NCI-H1048 (cell line): ENCODE data around the gene IGFBP5.

Experiments used
- DNase-seq: peaks from one replicate; lab custom pipeline; 2025; lab: John Stamatoyannopoulos, UW

The IGFBP5 gene

DNA sequence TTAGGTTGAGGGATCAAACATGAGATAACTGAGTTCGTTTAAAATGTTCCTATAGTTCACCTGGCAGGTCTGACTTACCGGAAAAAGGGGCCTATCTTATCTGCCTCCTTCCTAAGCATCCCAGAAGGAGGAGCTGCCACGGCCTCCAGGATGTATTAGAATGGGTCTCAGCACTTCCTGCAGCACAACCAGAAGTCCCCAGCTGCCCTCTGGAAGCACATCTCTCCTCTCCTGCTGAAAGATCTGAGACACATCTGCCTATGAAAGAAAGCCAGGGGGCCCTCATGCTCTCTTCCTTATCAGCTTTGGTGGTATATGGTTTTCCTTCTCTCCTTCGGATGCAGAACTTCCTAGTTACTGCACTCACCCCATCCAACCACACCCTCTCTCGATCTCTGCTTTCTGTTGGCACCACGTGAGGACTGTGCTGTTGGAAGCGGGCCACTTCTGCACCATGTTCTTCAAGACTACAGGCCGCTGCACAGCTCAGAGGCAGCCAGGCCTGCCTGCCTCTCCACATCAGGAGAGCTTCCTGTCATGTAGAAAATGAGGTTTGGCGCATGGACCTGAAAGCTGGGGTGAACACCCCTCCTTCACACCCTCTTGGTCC lies 6.5 kb downstream of the IGFBP5 start:
- no peak for DNase-seq

DNA sequence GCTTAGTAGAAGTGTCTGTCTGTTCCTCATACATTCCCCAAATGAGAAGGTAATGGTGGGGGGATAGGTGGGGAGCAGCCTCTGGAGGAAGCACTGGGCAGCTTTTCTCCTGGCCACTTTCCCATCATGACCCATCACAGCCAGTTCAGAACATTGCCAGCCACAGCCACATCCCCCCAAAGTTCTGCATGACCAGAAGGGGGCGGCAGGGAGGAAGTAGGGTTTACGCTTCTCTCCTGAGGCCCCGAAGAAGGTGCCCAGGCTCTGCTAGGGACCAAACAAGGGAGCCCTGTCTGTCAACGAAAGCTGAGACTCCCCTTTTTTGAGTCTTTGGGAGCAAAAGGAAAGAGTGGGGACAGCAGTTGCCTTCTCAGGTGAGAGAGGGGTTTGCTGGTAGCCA lies 7.7 kb downstream of the IGFBP5 start:
- DNase-seq: no peak

DNA sequence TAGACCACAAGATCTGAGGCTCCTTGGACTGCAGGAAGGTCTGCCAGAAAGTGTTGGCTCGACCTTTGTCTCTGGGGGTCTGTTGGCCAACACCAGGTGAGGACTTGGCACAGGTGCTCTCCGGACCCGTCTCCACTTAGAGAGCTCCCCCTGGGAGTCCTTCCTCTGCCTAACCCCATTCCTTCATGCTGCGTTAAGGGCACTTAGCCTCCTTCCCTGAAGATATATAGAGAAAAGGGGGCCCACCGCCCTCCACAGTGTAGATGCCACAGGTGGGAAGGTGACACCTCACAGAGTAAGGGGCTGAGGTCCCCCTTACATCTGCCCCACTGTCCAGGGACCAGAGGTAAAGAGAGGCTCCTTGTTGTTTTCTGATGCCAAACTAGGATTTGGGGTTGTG lies 8.2 kb downstream of the IGFBP5 start:
- DNase-seq: no peak

DNA sequence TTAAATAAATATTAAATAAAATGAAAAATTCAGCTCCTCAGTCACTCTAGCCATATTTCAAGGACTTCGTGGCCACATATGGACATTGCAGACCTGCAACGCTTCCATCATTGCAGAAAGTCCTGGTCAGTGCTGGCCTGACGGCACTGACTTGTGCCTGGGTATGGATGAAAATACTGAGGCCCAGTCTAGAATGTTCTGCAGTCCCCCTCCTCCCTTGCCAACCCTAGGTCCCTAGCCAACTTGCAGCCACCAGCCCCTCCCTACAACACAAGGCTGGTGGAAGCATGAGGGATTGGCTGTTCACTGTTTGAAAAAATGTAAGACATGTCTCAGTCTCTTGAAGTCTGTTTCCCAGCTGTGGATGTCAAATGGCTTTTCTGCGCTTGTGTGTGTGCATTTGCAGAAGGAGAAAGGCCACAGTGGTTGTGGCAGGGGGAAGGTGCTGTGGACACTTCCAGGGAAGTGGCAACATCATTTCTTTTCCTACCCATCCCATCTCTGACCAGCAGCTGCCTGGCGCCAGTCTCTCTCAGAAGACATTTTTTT lies 9.9 kb downstream of the IGFBP5 start:
- no peak for DNase-seq

DNA sequence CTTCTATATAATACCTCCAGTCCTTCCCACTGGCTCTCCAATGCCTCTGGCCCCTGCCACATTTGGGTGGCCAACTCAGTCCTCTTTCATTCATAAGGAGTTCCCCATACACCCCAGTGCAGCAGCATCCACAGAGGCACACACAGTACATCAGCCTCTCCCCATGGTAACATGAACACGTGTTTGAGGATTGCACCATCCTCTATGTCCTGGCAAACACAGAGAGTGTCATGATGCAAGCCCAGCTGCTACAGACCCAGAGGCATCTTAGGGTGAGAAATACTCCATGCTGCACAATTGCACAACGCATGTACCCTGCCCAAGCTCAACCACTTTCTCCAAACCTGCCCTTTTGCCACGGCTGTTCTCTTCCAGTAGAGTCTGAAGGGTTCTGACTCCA lies 11.5 kb downstream of the IGFBP5 start:
- DNase-seq: no peak

DNA sequence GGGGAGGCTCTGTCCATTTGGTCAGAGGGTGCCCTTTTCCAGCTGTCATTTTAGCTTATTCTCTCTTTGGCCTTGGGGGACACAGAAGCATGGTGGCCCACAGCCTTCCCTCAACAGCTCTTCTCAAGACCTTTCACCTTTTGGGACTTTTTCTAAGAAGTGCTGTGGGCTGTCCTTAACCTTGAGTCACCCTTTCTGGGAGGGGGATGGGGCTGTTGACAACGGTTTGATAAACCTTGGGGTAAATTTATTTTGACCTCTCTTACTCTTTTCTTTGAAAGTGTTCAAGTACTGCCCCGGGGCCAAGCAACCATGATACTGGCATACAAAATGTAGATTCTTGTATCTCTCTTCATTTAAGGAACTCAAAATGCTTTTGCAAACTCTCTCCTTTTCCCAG lies 13.7 kb downstream of the IGFBP5 start:
- no peak for DNase-seq

DNA sequence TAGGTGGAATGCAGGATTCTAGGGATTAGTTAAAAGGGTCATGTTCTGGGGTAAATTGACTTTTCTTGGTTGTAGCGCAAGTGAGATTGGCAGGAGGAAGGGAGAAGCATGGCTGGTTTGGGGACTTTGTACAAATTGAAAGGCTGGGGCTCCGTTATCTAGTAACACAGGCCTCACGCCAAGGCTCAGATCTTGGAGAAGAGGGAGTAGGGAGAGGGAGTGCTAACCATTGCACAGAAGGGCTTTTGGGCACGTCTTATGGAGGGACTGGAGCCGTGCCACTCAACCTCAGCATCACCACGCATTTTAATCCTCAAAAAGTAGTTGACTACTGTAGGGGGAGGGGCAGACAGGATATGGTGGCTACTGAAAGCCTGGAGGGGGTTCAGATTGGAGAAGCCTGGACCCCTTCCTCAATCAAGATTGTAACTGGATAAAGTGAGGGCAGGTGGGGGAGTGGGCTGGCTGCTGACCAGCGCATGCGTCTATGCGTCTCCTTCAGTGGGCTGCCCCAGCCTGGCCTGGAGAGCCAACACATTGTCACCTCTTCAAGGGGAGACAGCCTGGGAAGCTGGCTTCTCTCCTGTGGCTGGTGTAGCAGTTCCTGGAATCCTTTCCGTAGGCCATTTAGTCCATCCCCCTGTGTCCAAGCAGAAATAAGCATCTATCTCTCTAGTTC lies 14.3 kb downstream of the IGFBP5 start:
- DNase-seq: no peak

DNA sequence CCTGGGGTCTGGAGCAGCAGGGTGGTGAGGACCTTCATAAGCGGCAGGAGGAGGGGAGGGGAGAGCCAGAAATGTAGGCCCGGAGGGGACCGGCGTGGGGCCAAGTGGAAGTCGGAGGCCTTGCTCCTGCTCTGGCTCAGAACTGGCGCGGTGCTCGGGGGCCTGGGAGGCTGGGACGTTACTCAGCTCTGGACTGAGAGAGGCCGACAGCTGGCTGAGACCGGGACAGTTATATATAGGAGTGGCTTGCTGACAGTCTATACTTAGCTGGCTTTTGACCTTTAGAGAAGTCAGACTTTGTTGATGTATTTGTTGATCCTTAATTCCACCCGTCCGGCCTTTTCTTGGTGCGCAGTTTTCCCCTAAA lies 15.7 kb downstream of the IGFBP5 start:
- no peak for DNase-seq

DNA sequence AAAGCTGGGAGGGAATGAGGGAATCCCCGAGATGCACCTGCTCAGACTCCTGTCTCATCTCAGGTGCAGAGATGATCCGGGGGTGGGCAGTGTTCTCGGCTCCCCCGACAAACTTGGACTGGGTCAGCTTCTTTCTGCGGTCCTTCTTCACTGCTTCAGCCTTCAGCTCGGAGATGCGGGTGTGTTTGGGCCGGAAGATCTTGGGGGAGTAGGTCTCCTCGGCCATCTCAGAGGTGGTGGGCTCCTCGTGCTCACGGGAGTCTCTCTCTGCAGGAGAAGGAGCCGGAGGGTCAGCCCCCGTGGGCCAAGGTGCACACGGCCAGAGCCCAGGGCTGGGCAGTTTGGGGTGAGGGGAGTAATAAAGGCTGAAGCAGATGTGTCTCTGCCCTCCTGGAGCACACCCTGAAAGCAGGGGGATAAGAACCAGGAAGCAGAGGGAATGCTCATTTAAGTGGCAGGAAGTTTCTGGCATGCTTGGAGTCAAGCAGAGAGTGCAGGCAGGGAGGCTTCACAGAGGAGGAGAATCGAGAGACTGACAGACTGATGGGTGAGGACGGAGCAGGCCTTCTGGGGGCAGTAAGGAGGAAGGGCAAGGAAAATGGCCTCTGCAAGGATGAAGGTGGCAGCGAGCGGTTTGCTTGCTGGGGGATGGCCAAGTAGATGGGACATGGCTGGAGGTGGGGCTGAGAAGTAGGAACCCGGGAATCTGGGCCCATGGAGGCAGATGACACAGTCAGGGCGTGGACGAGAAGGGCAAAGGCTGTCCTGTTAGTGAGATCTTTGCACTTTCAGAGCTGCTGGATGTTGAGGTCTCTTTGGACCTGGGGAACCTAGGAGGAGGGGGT lies 16.3 kb downstream of the IGFBP5 start:
- no peak for DNase-seq

DNA sequence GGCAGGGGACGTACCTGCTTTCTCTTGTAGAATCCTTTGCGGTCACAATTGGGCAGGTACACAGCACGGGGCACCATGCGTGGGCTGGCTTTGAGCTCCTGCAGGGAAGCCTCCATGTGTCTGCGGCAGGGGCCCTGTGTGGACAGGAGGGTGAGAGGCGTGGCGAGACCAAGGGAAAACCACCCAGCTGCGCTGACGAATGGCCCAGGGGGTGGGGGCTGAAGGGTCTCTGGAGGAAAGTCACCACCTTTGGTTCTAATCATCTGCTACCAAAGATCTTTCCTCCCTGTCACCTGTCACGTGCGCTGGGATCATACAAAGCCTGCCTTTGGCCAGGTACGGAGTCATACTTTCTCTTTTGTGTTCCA lies 17.3 kb downstream of the IGFBP5 start:
- DNase-seq: no peak

DNA sequence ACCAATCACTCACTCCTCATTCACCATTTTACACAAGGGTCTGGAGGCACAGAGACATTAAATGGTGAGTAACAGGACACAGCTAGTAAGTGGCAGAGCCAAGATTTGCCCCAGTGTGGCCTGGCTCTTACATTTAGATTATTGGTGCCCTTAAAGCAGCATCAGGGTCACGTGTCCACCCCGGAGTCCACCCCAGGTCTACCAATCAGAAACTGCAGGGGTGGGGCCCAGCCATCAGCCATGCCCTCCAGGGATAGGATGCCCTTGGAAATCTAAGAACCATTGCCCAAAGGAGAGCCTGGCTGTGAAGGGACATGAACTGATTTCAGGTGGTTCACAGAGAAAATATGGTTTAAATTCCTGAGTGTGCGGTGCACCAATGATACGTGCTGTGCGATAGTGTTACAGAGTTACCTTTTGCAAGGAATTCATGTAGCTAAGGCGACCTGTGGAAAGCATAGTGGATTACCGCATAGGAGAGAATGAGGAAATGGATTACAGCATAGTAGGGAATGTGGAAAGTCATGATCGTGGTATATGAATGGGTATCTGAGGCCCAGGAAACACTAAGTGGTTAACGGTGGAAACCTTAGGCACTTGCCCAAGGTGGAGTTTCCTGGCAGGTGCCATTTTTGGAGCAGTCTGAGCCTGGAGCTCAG lies 17.8 kb downstream of the IGFBP5 start:
- no peak for DNase-seq

DNA sequence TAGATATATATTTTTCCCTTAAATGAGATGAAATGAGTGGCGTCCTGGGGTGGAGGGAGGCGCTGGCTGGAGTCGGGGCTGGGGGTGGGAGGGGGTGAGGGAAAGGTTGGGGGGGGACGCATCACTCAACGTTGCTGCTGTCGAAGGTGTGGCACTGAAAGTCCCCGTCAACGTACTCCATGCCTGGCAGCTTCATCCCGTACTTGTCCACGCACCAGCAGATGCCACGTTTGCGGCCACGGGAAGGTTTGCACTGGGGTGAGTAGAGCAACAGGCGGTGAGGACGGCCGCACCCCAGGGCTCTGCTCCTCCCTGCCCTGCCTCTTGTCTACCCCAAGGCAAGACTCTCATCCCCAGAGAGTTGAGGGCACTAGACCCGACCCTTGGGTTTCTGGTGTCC lies 18.7 kb downstream of the IGFBP5 start:
- no peak for DNase-seq

DNA sequence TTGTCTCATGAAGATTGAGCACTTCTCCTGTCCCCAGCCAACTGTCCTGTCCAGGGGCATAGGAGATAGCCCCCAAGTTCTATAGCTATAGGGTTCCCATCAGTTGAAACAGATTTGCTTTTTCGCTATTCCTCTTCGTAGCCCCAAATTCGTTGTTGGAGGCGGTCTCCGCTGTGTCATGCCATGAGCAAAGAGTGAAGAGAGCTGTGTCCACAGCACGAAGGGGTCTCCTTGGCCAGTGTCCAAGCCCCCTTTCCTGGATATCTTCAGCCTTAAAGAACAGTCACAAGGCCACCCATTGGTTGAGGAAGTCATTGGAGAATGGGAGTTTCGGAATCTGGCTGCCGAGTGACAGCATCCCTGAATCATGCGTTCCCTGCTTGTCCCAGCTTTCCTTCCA lies 21.0 kb downstream of the IGFBP5 start:
- DNase-seq: no peak

DNA sequence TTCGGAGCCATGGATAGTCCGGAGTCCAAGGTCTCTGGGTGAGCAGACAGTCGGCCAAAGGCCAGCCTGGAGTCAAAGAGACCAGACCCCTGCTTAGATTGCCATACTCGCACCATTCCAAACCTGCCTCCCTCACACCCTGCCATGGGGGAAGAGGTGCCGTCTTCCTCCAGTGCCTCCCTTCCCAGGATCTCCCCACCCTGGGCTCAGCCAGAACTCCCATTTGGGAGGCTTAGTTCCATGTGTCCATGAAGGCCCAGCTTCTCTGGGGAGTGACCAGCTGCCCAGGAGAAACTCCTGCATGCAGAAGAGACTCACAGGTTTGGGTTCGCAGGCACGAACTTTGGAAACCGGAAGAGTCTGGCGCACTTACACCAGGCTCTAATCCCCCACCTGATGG lies 21.7 kb downstream of the IGFBP5 start:
- no peak for DNase-seq

DNA sequence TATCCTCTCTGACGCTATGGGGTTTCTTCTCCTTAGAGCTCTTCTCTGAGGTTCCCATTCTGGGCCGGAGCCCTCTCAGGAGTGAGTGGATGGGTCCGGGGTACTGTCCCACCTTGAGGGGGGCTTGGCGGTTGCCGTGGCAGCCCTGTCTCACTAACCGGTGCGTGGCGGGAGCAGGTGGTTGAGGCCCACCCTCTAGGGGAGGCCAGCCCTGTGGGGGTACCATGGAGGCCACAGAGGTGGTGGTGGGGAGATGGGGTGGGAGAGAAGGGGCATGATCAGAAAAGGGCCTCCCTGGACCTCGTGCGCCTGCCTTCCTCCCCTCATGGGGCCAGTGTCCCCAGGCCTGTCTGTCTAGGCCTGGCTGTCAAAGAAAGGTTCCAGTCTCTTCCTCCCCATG lies 22.3 kb downstream of the IGFBP5 start:
- DNase-seq: no peak

DNA sequence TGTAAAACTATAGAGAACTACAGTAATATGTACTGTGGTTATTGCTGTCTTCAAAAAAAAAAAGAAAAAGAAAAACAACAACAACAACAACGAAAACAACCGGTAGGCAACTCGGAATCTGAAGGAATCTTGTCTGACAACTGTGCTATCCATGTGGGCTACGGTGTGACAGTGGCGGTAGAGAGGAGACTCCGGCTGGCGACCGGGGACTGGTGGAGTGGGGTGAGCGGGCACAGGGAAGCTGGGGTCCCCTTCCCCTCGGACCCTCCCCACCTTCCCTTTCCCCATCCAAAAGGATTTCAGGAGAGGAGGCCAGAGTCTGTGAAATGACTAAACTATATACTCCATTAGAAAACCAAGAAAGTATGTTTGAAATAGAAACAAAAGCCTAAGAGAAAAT lies 22.9 kb downstream of the IGFBP5 start:
- no peak for DNase-seq

DNA sequence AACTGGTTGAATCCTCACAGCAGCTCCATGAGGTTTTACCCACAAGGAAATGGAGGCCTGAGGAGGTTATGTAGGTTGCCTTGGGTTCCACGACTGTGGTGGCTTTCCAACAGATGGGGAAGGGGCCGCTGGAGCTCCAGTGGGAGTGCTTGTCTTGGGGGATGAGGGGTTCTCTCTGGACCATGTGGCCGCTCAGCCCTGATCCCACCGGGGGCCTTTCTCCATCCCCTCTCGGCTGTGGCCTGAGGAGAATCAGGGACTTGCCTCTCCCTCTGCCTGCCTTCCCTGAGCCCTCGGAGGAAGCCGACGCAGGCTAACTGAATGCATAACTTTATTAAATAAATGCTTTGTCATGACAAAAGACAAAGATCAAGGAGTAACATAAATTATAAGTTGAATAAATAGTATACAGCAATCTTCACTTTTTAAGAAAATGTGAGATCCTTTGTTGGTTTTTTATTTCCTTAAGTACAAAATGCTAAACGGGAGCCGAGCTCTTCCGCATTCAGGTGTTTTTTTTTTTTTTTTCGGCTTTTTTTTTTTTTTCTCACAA lies 23.5 kb downstream of the IGFBP5 start:
- DNase-seq: no peak

DNA sequence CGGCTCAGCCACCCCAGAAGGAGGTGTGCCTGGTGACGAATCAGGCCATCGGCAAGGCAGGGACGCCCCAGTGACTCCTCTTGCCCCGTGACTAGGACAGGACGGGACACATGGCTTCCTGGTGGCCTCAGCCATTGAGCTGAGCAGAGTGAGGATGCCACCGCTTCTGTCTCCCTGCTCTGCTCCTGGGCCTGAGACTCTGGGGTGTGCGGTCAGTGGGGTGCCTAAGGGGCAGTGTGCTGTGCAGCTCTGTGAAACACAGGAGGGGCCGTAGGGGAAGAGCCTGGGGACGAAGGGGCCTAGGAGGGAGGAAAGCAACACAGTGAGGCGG lies 24.3 kb downstream of the IGFBP5 start:
- no peak for DNase-seq

DNA sequence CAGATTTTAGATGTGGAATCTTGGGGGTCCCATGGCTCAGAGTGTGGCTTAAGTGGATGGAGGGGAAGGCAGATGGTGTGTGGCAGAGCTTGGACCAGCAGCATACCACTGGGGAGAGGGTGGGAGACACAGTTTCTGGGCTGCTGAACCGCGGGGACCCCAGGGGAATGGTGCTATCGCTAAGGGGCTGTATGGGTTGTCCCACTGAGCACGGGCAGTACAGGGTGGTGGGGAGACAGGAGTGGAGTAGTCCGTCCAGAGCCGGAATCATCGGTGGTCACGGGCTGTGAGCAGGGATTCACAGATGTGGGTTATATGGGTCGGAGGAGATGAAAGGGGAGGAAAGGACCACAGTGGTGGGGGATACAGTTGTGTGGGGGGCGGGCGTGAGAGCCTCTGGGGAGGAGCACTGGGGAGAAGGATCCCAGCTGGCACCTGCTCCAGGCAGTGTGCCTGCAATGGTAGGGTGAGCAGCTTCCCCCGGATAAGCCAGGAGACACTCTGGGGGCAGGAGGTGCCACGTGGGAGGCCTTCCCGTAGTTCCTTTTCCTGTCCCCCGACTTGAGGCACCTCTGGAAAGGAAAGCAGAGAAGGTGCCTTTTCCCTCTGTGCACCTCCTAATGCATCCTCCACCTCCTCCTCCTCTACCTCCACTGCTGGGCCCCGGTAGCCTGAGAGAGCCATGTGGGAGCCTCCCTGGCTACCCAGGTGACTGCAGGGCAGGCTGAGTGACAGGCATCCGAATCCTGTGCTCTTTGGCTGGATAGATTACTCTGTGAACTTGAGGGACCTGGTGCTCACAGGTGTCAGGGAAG lies 24.9 kb downstream of the IGFBP5 start:
- no peak for DNase-seq

DNA sequence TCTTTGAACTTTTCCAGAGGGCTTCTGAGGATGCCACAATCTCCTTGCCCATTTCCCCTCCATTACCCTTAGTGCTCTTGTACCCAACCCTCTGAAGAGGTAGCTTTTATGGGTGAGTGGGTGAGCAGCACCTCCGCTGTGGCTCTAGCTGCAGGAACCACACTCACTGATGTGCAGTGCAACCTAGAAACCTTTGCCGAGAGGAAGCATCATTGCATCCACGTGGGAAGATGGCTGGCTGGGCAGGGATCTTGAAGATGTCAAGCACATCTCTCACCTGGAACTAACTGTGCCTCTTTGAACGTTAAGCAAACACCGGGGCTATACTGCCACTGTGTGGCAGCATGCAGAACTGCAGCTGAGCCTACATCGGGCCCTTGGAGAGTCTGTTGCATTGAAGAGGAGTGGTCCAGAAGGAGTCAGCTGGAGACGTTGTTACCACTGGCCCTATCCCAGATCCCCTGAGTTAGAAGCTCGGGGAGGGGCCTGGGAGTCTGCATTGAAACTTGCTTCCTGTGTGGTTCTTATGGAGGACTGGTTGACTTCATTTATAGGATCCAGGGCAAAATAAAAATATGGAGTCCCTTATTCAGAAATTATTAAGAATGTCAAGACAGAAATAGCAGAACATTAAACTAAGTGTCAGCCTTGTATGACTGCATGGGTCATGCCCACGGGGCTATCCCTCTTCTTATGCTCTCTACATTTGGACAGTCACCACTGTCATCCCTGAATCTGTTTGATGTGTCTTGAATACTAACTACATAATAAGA lies 28.7 kb downstream of the IGFBP5 start:
- peak; percentile 16 for DNase-seq

DNA sequence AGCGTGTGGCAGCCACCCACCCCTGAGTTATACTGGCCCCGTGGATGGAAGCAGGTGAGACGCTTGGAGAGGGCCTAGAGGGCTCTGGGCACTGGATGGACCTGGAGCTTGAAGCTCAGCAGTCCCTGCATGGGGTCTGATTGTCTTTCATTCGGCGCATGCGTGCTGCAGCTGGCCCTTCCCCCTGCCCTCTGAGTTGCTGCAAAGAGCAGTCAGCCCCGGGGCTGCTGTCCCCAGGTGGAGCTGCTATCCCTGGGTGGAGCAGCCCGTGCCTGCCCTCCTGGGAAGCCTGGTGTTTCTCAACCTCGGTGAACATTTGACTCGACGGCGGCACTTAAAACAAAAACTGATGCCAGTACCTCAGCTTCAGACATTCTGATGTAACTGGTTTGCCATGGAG lies 29.6 kb downstream of the IGFBP5 start:
- no peak for DNase-seq
